SK-N-SH treated with all-trans-retinoic acid at 6 μM for 48 hours (cell line): Measurements from ENCODE around the gene TRAPPC2L.

ENCODE experiments used
- ATAC-seq: fragments of 200-7000 bp; cut with Tn5 transposase; 3 replicates; pipeline ENCODE4 v1.9.1; 2020; ENCODE audit warnings: mild to moderate bottlenecking, moderate library complexity
- ARNTL ChIP-seq: fragments of 450-650 bp; formaldehyde crosslinking; IDR thresholded peaks from 2 replicates; pipeline ENCODE4 v1.5.0; 2020; ENCODE audit warnings: low read depth, mild to moderate bottlenecking, moderate library complexity, borderline replicate concordance
- BACH2 ChIP-seq: fragments of 250-450 bp; sonication (Bioruptor Pico); IDR thresholded peaks from 2 replicates; pipeline ENCODE4 v1.9.0; 2021; ENCODE audit warnings: mild to moderate bottlenecking, borderline replicate concordance
- CSDC2 ChIP-seq: fragments of 250-450 bp; sonication (Bioruptor Pico); IDR thresholded peaks from 2 replicates; pipeline ENCODE4 v1.5.0; 2020; ENCODE audit warnings: mild to moderate bottlenecking, moderate library complexity
- ESRRG ChIP-seq: fragments of 250-450 bp; sonication (Bioruptor Pico); IDR thresholded peaks from 2 replicates; pipeline ENCODE4 v1.6.1; 2021; ENCODE audit warnings: mild to moderate bottlenecking
- GLIS3 ChIP-seq: fragments of 250-450 bp; sonication (Bioruptor Pico); IDR thresholded peaks from 2 replicates; pipeline ENCODE4 v1.5.0; 2020; ENCODE audit warnings: mild to moderate bottlenecking, moderate library complexity
- ISL1 ChIP-seq: fragments of 250-450 bp; sonication (Bioruptor Pico); IDR thresholded peaks from 2 replicates; pipeline ENCODE4 v2.1.2; 2022; ENCODE audit warnings: mild to moderate bottlenecking, moderate library complexity
- OSR1 ChIP-seq: fragments of 250-450 bp; sonication (Bioruptor Pico); IDR thresholded peaks from 2 replicates; pipeline ENCODE4 v1.8.0; 2022; ENCODE audit warnings: moderate library complexity, mild to moderate bottlenecking, inconsistent platforms
- PPARA ChIP-seq: fragments of 250-450 bp; sonication (Bioruptor Pico); IDR thresholded peaks from 2 replicates; pipeline ENCODE4 v1.5.0; 2020; ENCODE audit warnings: mild to moderate bottlenecking, borderline replicate concordance
- RARB ChIP-seq: fragments of 250-450 bp; sonication (Bioruptor Pico); IDR thresholded peaks from 2 replicates; pipeline ENCODE4 v1.8.0; 2021; ENCODE audit warnings: mild to moderate bottlenecking, moderate library complexity
- SNAI2 ChIP-seq: fragments of 250-450 bp; sonication (Bioruptor Pico); IDR thresholded peaks from 2 replicates; pipeline ENCODE4 v1.5.0; 2020; ENCODE audit warnings: mild to moderate bottlenecking, moderate library complexity
- TCF4 ChIP-seq: fragments of 250-450 bp; sonication (Bioruptor Pico); IDR thresholded peaks from 2 replicates; pipeline ENCODE4 v1.8.0; 2021; ENCODE audit warnings: mild to moderate bottlenecking, moderate library complexity, borderline replicate concordance
- TOX ChIP-seq: fragments of 250-450 bp; sonication (Bioruptor Pico); IDR thresholded peaks from 2 replicates; pipeline ENCODE4 v1.8.0; 2021; ENCODE audit warnings: mild to moderate bottlenecking, moderate library complexity, borderline replicate concordance
- ZC3H10 ChIP-seq: fragments of 250-450 bp; sonication (Bioruptor Pico); IDR thresholded peaks from 2 replicates; pipeline ENCODE4 v1.5.1; 2021; ENCODE audit warnings: mild to moderate bottlenecking, moderate library complexity
- ZFP3 ChIP-seq: fragments of 250-450 bp; sonication (Bioruptor Pico); IDR thresholded peaks from 2 replicates; pipeline ENCODE4 v1.5.0; 2020; ENCODE audit warnings: mild to moderate bottlenecking, moderate library complexity
- ZFP30 ChIP-seq: fragments of 450-650 bp; formaldehyde crosslinking; IDR thresholded peaks from 2 replicates; pipeline ENCODE4 v1.5.0; 2022; ENCODE audit warnings: mild to moderate bottlenecking, moderate library complexity
- ZNF70 ChIP-seq: fragments of 450-650 bp; formaldehyde crosslinking; IDR thresholded peaks from 2 replicates; pipeline ENCODE4 v1.5.0; 2020; ENCODE audit warnings: mild to moderate bottlenecking, moderate library complexity
- TF ChIP-seq, protein P1 (sequence below): fragments of 250-450 bp; sonication (Bioruptor Pico); IDR thresholded peaks from 2 replicates; pipeline ENCODE4 v1.5.0; 2020; ENCODE audit warnings: mild to moderate bottlenecking, moderate library complexity
- TF ChIP-seq, protein P2 (sequence below): fragments of 250-450 bp; sonication (Bioruptor Pico); IDR thresholded peaks from 2 replicates; pipeline ENCODE4 v1.8.0; 2020; ENCODE audit warnings: mild to moderate bottlenecking, moderate library complexity, borderline replicate concordance
- TF ChIP-seq, protein P3 (sequence below): fragments of 250-450 bp; sonication (Bioruptor Pico); IDR thresholded peaks from 2 replicates; pipeline ENCODE4 v1.5.1; 2021; ENCODE audit warnings: mild to moderate bottlenecking, moderate library complexity
- TF ChIP-seq, protein P4 (sequence below): fragments of 250-450 bp; sonication (Bioruptor Pico); IDR thresholded peaks from 2 replicates; pipeline ENCODE4 v1.8.0; 2021; ENCODE audit warnings: low read depth, mild to moderate bottlenecking, moderate library complexity, borderline replicate concordance
- TF ChIP-seq, protein P5 (sequence below): fragments of 250-450 bp; sonication (Bioruptor Pico); IDR thresholded peaks from 2 replicates; pipeline ENCODE4 v1.5.1; 2020; ENCODE audit warnings: low read depth, mild to moderate bottlenecking, moderate library complexity

The TRAPPC2L gene

DNA sequence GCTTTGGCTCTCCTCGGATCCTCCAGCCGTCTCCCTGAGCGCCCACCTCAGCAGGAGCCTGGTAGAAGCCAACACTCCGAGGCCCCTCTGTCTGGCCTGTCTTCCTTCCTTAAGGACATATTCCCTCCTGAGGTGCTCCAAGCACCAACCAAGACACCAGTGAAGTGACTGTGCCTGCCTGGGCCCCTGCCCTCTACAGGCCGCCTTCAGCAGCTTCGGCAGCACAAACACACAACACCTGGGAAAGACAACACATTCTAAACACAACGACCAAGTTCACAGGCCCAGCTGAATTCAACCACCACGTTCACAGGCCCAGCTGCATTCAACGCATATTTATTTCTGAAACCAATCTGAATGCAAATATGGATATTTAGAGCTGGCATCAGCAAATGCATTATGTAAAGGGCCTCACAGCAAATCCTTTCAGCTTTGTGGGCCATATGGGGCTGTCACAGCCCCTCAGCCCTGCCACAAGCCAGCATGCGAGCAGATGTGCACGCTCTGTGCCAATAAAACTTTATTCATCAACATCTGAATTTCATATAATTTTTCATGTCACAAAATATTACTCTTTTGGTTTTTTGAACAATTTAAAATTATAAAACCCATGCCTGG, 12.4 kb upstream of the TRAPPC2L start:
- TF ChIP-seq ZFP30 (no peak), TCF4 (CRISPR knock-in tag) (no peak), SNAI2 (CRISPR knock-in tag) (no peak), TOX (CRISPR knock-in tag) (no peak), ESRRG (no peak), PPARA (CRISPR knock-in tag) (no peak), ZFP3 (CRISPR knock-in tag) (no peak), RARB (CRISPR knock-in tag) (no peak), GLIS3 (CRISPR knock-in tag) (no peak), ZNF70 (no peak)
- TF ChIP-seq, protein P1, sequence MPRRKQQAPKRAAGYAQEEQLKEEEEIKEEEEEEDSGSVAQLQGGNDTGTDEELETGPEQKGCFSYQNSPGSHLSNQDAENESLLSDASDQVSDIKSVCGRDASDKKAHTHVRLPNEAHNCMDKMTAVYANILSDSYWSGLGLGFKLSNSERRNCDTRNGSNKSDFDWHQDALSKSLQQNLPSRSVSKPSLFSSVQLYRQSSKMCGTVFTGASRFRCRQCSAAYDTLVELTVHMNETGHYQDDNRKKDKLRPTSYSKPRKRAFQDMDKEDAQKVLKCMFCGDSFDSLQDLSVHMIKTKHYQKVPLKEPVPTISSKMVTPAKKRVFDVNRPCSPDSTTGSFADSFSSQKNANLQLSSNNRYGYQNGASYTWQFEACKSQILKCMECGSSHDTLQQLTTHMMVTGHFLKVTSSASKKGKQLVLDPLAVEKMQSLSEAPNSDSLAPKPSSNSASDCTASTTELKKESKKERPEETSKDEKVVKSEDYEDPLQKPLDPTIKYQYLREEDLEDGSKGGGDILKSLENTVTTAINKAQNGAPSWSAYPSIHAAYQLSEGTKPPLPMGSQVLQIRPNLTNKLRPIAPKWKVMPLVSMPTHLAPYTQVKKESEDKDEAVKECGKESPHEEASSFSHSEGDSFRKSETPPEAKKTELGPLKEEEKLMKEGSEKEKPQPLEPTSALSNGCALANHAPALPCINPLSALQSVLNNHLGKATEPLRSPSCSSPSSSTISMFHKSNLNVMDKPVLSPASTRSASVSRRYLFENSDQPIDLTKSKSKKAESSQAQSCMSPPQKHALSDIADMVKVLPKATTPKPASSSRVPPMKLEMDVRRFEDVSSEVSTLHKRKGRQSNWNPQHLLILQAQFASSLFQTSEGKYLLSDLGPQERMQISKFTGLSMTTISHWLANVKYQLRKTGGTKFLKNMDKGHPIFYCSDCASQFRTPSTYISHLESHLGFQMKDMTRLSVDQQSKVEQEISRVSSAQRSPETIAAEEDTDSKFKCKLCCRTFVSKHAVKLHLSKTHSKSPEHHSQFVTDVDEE (CRISPR knock-in tag) = no peak
- TF ChIP-seq, protein P2, sequence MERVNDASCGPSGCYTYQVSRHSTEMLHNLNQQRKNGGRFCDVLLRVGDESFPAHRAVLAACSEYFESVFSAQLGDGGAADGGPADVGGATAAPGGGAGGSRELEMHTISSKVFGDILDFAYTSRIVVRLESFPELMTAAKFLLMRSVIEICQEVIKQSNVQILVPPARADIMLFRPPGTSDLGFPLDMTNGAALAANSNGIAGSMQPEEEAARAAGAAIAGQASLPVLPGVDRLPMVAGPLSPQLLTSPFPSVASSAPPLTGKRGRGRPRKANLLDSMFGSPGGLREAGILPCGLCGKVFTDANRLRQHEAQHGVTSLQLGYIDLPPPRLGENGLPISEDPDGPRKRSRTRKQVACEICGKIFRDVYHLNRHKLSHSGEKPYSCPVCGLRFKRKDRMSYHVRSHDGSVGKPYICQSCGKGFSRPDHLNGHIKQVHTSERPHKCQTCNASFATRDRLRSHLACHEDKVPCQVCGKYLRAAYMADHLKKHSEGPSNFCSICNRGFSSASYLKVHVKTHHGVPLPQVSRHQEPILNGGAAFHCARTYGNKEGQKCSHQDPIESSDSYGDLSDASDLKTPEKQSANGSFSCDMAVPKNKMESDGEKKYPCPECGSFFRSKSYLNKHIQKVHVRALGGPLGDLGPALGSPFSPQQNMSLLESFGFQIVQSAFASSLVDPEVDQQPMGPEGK (CRISPR knock-in tag) = no peak
- TF ChIP-seq, protein P3, sequence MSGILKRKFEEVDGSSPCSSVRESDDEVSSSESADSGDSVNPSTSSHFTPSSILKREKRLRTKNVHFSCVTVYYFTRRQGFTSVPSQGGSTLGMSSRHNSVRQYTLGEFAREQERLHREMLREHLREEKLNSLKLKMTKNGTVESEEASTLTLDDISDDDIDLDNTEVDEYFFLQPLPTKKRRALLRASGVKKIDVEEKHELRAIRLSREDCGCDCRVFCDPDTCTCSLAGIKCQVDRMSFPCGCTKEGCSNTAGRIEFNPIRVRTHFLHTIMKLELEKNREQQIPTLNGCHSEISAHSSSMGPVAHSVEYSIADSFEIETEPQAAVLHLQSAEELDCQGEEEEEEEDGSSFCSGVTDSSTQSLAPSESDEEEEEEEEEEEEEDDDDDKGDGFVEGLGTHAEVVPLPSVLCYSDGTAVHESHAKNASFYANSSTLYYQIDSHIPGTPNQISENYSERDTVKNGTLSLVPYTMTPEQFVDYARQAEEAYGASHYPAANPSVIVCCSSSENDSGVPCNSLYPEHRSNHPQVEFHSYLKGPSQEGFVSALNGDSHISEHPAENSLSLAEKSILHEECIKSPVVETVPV (CRISPR knock-in tag) = no peak
- ATAC-seq = no peak

DNA sequence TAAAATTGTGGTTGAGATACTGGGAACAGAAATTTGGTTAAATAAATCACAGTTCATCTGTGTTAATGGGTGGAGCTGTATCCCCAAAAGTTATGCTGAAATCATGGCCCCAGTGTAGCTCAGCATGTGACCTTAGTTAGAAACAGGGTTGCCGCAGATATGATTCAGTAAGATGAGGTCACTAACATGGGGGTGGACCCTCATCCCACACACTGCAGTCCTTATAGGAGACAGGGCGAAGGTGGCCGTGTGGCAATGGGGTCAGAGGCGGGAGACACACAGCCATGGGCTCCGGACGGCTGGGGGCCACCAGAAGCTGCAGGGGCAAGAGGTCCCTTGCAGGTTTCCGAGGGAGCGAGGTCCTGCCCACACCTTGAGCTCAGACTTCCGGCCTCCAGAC, 10.8 kb upstream of the TRAPPC2L start:
- TF ChIP-seq, protein P3 (CRISPR knock-in tag) = no peak
- TF ChIP-seq PPARA (CRISPR knock-in tag) (no peak), TCF4 (CRISPR knock-in tag) (no peak), ISL1 (CRISPR knock-in tag) (no peak), ARNTL (no peak), CSDC2 (CRISPR knock-in tag) (no peak), BACH2 (CRISPR knock-in tag) (no peak), ESRRG (no peak), RARB (CRISPR knock-in tag) (no peak), ZNF70 (no peak), OSR1 (CRISPR knock-in tag) (no peak), ZFP3 (CRISPR knock-in tag) (no peak), SNAI2 (CRISPR knock-in tag) (no peak), TOX (CRISPR knock-in tag) (no peak), ZFP30 (no peak), ZC3H10 (CRISPR knock-in tag) (no peak)
- TF ChIP-seq, protein P4, sequence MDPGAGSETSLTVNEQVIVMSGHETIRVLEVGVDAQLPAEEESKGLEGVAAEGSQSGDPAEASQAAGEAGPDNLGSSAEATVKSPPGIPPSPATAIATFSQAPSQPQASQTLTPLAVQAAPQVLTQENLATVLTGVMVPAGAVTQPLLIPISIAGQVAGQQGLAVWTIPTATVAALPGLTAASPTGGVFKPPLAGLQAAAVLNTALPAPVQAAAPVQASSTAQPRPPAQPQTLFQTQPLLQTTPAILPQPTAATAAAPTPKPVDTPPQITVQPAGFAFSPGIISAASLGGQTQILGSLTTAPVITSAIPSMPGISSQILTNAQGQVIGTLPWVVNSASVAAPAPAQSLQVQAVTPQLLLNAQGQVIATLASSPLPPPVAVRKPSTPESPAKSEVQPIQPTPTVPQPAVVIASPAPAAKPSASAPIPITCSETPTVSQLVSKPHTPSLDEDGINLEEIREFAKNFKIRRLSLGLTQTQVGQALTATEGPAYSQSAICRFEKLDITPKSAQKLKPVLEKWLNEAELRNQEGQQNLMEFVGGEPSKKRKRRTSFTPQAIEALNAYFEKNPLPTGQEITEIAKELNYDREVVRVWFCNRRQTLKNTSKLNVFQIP (CRISPR knock-in tag) = no peak
- TF ChIP-seq, protein P2 (CRISPR knock-in tag) = no peak
- TF ChIP-seq, protein P1 (CRISPR knock-in tag) = no peak
- TF ChIP-seq, protein P5, sequence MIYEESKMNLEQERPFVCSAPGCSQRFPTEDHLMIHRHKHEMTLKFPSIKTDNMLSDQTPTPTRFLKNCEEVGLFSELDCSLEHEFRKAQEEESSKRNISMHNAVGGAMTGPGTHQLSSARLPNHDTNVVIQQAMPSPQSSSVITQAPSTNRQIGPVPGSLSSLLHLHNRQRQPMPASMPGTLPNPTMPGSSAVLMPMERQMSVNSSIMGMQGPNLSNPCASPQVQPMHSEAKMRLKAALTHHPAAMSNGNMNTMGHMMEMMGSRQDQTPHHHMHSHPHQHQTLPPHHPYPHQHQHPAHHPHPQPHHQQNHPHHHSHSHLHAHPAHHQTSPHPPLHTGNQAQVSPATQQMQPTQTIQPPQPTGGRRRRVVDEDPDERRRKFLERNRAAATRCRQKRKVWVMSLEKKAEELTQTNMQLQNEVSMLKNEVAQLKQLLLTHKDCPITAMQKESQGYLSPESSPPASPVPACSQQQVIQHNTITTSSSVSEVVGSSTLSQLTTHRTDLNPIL (CRISPR knock-in tag) = no peak
- TF ChIP-seq, all 23 proteins: peak for 0
- no peak for ATAC-seq
